ENCODE measurements around the gene EMID1. TPM values are rescaled to one million over a fixed set of nuclear protein-coding genes. Genes with fewer than 3 reads are reported as not detected.

The EMID1 gene
- total RNA-seq, 1 experiment from 2014 or later, result 10.0 TPM

GRCh38 chr22:29195964-29196666, 9.6 kb upstream of the EMID1 start:
- intact Hi-C loops (cut with micrococcal nuclease; ENCODE audit: unreplicated experiment), result no loop called here
- DNase-seq, result no peak
- no TSS peak for BruUV-seq (replicated peaks)
- TF ChIP-seq CTCF (IDR thresholded peaks at IDR 0.05; ENCODE audit: insufficient read depth in 1 of 2, low read depth in 1 of 2, low read length in 1 of 2, severe bottlenecking in 1 of 2, unreplicated experiment in 1 of 2), result no peak
- H3K9me3 ChIP-seq, result no peaks in the 10 kb centered on the region
- no peaks in the 10 kb centered on the region for H3K9me3 Mint-ChIP-seq (ENCODE audit: unreplicated experiment)
- H3K4me3 ChIP-seq (ENCODE audit: low read depth, low read length), result no peak overlapping the region
- no peak overlapping the region for H3K27ac Mint-ChIP-seq (ENCODE audit: unreplicated experiment)
- no peaks in the 10 kb centered on the region for H3K4me1 Mint-ChIP-seq (ENCODE audit: low read depth, unreplicated experiment)
- H3K36me3 ChIP-seq (ENCODE audit: control insufficient read depth, insufficient read depth, low read length), result no peaks in the 10 kb centered on the region
- CTCF ChIA-PET, result interaction anchor here (1.0 kb wide), 1 partner anchor 9 kb away, joined by 3 read pairs; the partner anchor contains the start of gene EMID1
- no peaks in the 10 kb centered on the region for H3K27me3 ChIP-seq (replicated peaks; ENCODE audit: control insufficient read depth, insufficient read depth, low read length)
- H3K4me1 ChIP-seq, result no peaks in the 10 kb centered on the region
- no peak overlapping the region for H3K4me3 Mint-ChIP-seq (ENCODE audit: unreplicated experiment)
- no peaks in the 10 kb centered on the region for H3K27me3 Mint-ChIP-seq (ENCODE audit: insufficient read depth, unreplicated experiment)
- no peaks in the 10 kb centered on the region for H3K36me3 Mint-ChIP-seq (ENCODE audit: insufficient read depth, unreplicated experiment)
- POLR2A ChIA-PET, result no interaction called here

- no peaks in the 10 kb centered on the region for H3K9me3 ChIP-seq
- H3K27ac Mint-ChIP-seq (ENCODE audit: unreplicated experiment), result no peak overlapping the region
- H3K4me1 ChIP-seq, result no peaks in the 10 kb centered on the region
- no peak overlapping the region for H3K4me3 ChIP-seq (ENCODE audit: low read depth, low read length)
- H3K4me1 Mint-ChIP-seq (ENCODE audit: low read depth, unreplicated experiment), result no peaks in the 10 kb centered on the region
- no TSS peak for BruUV-seq (replicated peaks)
- no peaks in the 10 kb centered on the region for H3K36me3 ChIP-seq (ENCODE audit: control insufficient read depth, insufficient read depth, low read length)
- no peaks in the 10 kb centered on the region for H3K27me3 Mint-ChIP-seq (ENCODE audit: insufficient read depth, unreplicated experiment)
- H3K4me3 Mint-ChIP-seq (ENCODE audit: unreplicated experiment), result no peak overlapping the region
- no peaks in the 10 kb centered on the region for H3K27me3 ChIP-seq (replicated peaks; ENCODE audit: control insufficient read depth, insufficient read depth, low read length)
- POLR2A ChIA-PET, result no interaction called here
- intact Hi-C loops (cut with micrococcal nuclease; ENCODE audit: unreplicated experiment), result no loop called here
- no peaks in the 10 kb centered on the region for H3K9me3 Mint-ChIP-seq (ENCODE audit: unreplicated experiment)
- no peaks in the 10 kb centered on the region for H3K36me3 Mint-ChIP-seq (ENCODE audit: insufficient read depth, unreplicated experiment)
- CTCF ChIA-PET, result interaction anchor here (0.7 kb wide), 1 partner anchor 11 kb away, joined by 3 read pairs; no protein-coding TSS in a partner anchor
- DNase-seq, result no peak
- no peak for TF ChIP-seq CTCF (IDR thresholded peaks at IDR 0.05; ENCODE audit: insufficient read depth in 1 of 2, low read depth in 1 of 2, low read length in 1 of 2, severe bottlenecking in 1 of 2, unreplicated experiment in 1 of 2)
Measured at GRCh38 chr22:29197096-29197495, 8.6 kb upstream of the EMID1 start.

GRCh38 chr22:29198240-29198639, 7.5 kb upstream of the EMID1 start:
- BruUV-seq (replicated peaks), result no TSS peak
- Histone ChIP-seq H3K36me3 (ENCODE audit: control insufficient read depth, insufficient read depth, low read length) (no peaks in the 10 kb centered on the region), H3K9me3 (no peaks in the 10 kb centered on the region), H3K27me3 (replicated peaks; ENCODE audit: control insufficient read depth, insufficient read depth, low read length) (no peaks in the 10 kb centered on the region), H3K4me1 (no peaks in the 10 kb centered on the region), H3K4me3 (ENCODE audit: low read depth, low read length) (no peak overlapping the region)
- H3K27me3 Mint-ChIP-seq (ENCODE audit: insufficient read depth, unreplicated experiment), result no peaks in the 10 kb centered on the region
- POLR2A ChIA-PET, result no interaction called here
- intact Hi-C loops (cut with micrococcal nuclease; ENCODE audit: unreplicated experiment), result no loop called here
- no peak for TF ChIP-seq CTCF (IDR thresholded peaks at IDR 0.05; ENCODE audit: insufficient read depth in 1 of 2, low read depth in 1 of 2, low read length in 1 of 2, severe bottlenecking in 1 of 2, unreplicated experiment in 1 of 2)
- no peak overlapping the region for H3K4me3 Mint-ChIP-seq (ENCODE audit: unreplicated experiment)
- H3K4me1 Mint-ChIP-seq (ENCODE audit: low read depth, unreplicated experiment), result no peaks in the 10 kb centered on the region
- no peaks in the 10 kb centered on the region for H3K9me3 Mint-ChIP-seq (ENCODE audit: unreplicated experiment)
- H3K27ac Mint-ChIP-seq (ENCODE audit: unreplicated experiment), result no peak overlapping the region
- DNase-seq, result no peak
- H3K36me3 Mint-ChIP-seq (ENCODE audit: insufficient read depth, unreplicated experiment), result no peaks in the 10 kb centered on the region
- CTCF ChIA-PET, result no interaction called here
